Bone marrow (tissue), 2 donors: Measurements from ENCODE around the gene LRRC8D.

ENCODE experiments used
- DNase-seq, 2 donors: peaks; one replicate each; lab custom pipeline; 2025; lab: John Stamatoyannopoulos, UW

LRRC8D gene

DNA sequence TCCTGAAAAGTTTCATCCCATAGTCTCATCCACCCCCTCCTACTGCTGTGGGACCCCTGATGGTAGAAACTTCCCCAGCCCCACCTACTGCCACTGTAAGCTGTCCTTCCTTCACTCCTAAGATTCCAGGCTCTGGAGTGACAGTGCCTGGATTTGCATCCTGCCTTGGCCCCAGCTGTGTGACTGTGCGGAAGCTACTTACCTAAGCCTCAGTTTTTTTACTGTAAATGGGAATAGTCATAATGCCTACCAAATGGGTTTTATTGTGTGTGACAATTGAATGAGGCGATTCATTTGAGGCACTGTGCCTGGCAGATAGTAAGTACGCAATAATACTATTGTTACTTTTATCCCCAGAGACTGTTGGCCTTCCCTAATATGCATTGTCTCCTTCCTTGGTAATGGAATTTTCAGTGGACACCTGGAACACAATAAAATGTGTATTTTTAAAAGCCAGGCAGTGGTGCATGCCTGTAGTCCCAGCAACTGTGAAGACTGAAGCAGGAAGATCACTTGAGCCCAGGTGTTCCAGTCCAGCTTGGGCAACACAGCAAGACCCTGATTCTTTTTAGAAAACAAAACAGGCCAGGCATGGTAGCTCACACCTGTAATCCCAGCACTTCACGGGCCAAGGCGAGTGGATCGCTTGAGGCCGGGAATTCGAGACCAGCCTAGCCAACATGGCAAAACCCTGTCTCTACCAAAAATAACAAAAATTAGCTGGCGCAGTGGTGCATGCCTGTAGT, 119.0 kb downstream of the LRRC8D start:
- DNase-seq = no peak

DNA sequence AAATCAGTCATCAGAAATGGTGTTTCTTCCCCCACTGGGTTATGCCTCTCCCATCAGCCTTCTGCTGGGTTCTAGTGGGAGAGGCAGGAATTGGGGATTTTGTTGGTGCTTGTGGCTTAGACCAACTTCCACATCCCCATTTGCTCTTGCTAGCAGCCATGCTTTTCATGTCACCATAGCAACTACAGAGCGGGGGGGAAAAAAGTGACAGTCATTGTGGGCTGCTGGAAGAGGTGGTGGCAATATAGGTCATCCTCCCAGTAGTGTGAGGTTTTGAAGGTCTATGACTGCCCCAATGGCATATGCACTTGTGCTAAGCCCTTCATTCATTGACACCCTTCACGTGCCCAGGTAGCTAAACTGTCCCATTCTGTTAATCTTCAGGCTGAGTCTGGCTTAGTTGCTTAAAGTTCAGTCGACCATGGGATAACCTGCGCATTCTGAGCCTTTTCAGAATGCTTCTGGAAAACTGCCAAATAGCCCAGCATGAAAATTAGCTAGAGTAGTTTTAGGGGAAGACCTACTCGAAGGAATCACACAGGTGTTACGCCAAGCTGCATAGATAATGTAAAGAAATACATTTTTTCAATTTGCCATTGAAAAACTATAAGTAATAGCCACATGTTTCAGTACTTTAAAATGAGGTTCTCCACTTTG, 120.4 kb downstream of the LRRC8D start:
- DNase-seq = peak; percentile 9 to 88

DNA sequence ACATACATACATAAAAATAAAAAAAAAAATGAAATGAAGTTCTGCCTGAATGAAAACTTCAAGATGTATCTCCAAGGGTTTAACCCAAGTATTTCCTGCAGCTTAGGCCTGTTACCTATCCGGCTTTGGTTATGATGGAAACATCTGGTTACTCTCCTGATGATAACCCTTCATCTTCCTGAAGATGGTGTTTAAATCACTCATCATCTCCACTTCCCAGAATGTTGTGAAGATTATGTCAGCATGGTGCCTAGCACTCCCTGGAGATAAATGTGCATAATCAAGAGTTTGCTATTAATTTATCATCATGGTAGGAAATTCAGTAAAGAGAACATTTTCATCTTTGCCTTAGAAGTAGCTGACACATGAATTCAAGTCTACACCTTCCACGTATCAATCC, 121.2 kb downstream of the LRRC8D start:
- no peak for DNase-seq

DNA sequence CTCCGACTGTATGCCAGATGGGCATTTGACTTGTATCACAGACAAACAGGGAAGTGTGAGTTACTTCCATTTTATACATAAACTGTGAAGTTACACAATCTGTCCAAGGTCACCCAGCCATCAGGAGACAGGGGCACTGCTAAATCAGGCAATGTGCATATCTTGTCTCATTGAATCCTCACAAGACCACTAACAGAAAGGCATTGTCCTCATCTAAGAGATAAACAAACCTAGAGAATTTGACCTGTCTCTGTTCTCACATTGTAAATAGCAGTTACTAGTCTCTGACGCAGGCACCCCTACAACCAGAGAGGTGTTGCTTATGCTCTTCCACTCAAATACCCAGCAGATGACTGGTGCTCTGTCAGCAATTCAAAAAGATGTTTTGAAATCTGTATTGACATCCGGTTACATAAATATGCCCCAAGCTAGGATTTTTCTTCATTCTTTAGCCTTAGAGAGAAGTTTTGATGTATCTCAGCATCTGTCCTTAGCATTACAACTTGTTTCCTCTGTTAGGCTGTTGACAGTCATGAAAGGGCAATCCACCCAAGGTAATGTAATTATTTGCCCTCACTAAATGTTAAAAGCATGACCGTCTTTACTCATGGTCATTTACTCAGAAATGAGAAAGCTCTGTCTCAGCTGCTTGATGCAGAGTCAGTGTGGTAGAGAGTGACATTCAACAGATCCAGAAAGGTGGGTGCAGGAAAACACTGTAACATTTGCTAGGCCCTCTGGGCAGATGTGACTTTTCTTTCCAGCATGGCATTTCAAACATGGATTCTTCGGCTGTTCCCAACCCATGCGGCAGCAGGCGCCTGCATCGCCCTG, 122.2 kb downstream of the LRRC8D start:
- no peak for DNase-seq

DNA sequence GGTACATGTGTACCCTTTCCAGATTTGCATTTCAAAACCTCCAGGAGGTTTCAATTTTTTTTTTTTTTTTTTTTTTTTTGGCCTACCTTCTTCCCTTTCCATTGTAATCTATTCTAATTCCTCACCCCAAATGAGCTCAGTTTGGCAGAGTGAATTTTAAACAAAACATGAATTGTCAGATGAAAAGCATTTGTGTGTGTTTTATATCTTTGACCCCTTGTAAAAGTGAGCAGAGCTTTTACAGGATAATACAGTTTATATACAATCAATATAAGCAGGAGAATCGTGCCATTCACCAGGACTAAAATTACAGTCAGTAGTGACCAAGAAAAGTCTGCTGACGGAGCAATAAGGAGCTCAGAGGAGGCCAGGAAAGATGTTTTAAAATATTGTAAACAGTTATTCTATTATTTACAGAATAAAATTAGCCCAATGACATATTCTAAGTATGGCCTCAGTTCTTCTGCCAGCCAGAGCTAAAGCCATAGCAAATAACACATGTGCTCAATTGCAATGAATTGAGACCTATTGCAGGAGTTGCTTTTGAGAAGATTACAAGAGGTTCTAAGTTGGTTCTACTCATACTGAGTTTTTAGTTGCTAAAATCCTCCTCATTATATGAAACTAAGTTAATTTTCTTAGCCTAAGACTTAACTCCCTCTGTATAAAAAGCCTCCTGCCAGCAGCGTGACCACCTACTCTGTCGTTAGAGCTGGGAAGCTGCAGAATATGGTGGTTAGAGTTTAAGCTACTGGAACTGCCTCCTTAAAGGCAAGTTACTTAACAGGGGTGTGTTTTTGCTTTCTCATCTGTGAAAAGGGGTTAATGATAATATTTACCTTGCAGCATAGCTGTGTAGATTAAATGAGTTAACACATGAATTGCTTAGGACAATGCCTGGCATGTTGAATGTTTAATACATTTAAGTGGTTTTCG, 123.3 kb downstream of the LRRC8D start:
- DNase-seq = no peak

DNA sequence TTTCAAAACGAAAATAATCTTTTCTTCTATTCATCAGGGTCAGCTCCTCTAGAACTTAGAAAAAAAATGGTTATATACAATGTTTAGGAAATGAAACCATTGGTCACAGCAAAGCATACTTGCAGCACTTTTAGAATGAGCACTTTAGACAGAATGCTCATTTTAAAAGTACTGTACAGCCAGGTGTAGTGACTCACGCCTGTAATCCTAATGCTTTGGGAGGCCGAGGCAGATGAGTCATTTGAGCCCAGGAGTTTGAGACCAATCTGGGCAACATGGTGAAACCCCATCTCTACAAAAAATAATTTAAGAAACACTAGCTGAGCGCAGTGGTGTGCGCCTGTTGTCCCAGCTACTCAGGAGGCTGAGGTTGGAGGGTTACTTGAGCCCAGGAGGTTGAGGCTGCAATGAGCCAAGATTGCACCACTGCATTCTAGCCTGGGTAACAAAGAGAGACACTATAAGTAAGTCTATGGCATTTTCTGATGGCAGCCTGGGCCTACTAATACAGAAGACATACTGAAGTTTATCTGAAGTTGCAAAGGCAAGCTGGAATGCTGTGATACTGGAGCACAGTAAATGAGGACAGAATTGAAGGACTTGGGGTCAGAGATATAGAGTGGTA, 125.1 kb downstream of the LRRC8D start:
- DNase-seq = no peak

DNA sequence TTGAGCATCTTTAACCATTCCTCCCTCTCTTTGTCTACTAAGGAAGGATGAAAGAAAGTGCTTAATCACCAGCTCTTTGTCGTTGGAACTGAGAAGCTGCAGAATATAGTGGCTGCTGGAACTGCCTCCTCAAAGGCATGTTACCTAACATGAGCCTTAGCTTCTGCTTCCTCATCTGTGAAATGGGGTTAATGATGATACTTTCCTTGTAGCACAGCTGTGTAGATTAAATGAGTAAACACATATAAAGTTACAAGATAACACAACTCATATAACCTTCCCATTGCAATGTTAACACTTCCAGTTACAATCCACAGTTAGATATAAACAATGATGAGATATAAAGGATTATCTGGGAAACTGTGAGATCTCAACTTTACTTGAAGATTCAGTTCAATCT, 125.7 kb downstream of the LRRC8D start:
- DNase-seq = no peak

DNA sequence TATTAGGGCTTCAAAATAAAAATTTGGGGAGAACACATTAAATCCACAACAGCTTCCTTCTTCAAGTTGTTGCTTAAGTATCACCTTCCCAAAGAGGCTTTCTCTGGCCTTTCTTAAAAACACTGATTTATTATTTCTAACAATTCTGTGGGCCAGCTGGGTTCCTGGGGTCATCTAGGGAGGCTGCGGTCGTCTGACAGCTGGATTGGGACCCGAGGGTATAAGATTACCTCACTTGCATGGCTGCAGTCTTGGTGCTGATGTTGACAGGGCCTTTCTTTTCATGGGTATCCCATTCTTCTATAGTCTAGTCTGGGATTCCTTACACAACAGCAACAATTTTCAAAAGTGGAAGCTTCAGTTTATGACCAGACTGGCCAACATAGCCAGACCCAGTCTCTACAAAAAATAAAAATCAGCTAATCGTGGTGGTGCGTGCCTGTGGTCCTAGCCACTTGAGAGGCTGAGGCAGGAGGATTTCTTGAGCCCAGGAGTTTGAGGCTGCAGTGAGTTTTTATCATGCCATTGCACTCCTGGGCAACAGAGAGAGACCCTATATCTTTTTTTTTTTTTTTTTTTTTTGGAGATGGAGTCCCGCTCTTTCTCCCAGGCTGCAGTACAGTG, 128.0 kb downstream of the LRRC8D start:
- DNase-seq = no peak

DNA sequence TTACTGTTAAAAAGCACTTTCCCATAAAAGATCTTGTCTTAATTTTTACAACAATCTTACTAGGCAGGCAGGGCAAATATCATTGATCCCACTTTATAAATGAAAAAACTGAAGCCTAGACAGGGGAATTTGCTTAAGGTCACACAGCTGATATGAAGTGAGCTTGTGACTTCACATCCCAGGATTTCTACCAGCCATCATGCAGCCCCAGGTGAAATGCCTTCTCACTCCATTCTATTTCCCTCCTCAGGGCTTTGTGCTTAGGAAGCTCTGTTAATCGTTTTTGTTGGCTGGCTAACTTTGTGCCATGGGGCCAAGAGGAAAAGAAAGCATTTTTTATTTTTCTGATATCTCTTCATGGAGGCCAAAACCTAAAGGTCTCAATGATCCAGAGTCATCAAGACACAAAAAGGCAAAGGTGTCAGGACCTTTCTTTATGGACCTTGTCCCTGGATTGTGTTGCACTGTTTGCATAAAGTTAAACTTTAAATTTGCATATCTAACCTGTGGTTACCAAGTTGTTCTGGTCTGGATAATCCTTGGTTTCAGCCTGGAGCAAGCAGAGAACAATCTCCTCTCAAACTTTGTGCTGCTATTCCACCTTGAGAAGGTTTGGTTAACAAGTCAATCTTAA, 129.3 kb downstream of the LRRC8D start:
- no peak for DNase-seq

DNA sequence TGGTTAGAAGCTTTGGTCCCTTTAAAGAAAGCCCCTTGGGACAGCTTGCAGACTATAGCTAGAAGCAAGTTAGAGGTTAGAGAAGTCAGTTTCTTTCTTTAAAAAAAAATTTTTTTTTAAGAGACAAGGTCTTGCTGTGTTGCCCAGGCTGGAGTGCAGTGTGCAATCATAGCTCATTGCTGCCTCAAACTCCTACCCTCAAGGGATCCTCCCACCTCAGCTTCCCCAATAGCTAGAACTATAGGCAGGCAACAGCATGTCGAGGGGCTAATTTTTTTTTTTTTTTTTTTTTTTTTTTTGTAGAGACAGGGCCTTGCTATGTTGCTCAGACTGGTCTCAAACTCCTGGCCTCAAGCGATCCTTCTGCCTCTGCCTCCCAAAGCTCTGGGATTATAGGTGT, 129.9 kb downstream of the LRRC8D start:
- no peak for DNase-seq

DNA sequence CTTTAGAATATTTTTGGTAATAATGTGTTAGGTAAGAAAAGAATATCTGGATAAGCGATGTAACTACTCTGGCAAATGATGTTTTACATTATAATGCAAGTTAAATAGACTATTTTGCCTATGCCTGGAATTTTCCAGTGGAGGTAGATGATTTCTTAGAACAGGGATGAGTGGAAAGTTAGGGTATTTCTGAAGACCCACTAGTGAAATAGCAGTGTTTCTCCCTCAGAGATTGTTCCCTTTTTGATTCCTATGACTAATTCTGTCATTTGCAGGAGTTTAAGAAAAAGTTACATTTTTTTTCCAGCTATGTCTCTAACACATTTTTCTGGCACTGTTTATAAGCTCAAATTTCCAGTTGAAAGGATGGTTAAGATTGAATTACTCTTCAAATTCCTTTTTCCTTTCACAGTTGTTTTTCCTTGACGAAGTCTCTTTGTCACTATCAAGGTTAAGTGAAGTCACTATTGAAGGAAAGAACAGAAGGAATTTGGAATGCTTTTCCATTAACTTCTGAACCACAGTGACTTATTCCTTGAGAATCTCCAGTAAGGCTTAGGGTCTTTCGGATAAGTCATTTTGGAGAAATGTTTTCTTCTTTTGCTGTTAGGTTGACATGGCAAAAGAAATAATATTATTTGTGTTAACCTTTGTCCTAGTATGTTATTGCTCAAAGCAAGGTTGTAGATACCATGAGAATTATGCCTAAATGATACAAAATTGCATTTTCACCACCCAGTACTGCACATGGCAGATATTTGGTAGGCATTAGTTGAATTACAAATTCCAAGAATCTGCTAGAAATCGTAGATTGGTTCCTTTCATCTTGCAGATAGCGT, 131.2 kb downstream of the LRRC8D start:
- DNase-seq = no peak

DNA sequence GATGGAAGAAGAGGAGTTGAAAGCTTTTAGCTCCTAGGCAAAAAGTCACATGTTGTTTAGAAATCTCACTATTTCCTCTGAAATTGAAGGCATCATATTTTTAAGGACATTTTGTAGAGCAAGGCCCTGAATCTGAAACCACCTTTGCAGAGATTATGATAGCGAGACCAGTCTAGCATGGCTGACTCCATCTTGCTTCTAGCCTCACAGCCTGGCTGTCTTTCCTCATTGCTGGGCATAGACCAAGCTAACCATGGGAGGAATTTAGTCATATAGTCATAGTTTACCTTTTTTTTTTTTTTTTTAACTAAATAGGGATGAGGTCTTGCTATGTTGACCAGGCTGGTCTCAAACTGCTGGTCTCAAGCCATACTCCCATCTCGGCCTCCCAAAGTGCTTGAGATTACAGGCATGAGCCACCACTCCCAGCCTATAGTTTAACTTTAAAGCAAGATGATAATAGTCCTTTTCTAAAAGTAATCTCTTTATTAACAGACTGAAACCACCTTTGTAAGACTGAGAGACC, 131.8 kb downstream of the LRRC8D start:
- no peak for DNase-seq

DNA sequence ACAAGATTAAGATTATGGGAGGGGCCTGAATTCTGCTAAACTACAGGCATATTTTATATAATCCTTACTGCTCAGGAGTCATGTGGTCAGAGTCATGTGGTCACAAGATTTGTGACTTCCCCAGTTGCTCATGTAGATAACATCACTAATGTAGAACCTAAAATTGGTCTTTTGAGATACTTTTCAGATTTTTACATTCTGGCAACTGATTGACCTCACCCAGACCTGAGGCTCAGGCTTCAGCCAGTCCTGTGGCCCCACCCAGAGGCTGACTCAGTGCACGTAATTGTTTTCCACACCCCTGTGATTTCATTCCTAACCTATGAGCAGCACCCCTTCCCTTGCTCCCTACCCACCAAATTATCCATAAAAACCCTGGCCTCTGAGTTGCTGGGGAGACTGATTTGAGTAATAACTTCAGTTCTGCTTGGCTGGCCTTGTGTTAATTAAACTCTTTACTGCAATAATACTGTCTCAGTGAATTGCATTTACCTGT, 132.3 kb downstream of the LRRC8D start:
- DNase-seq = no peak

DNA sequence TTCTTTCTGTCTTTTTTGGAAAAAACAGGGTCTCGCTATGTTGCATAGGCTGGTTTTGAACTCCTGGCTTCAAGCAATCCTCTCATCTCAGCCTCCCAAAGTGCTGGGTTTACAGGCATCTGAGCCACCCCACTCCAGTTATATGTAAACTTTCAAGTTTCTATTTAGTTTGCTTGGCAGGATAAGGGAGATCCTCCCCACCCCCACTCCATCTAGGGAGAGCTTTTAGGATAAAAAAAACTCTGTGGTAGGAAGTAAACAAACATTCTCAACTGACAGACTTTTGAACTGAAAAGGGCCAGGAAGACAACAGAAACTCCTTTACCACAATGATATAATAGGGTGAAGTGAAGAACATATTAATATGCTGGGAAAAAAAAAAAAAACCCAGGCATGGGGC, 133.1 kb downstream of the LRRC8D start:
- no peak for DNase-seq

DNA sequence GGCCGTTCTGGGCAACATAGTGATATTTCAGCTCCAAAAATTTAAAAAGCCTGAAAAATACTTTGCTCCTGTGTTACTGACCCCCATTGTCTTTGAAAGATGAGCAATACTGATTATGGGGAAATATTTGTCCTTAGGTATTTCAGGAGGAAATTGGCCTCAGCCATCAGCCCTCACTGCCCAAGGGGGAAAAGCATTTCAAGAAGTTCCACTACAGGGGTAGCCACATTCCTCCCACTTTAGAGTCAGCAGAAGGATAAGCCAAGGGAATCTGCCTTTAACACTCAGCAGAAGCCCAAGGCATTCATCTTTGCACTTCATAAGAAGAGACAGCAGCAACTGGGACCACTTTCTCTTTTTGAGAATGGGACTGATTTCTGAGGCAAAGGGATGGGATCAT, 133.6 kb downstream of the LRRC8D start:
- no peak for DNase-seq

DNA sequence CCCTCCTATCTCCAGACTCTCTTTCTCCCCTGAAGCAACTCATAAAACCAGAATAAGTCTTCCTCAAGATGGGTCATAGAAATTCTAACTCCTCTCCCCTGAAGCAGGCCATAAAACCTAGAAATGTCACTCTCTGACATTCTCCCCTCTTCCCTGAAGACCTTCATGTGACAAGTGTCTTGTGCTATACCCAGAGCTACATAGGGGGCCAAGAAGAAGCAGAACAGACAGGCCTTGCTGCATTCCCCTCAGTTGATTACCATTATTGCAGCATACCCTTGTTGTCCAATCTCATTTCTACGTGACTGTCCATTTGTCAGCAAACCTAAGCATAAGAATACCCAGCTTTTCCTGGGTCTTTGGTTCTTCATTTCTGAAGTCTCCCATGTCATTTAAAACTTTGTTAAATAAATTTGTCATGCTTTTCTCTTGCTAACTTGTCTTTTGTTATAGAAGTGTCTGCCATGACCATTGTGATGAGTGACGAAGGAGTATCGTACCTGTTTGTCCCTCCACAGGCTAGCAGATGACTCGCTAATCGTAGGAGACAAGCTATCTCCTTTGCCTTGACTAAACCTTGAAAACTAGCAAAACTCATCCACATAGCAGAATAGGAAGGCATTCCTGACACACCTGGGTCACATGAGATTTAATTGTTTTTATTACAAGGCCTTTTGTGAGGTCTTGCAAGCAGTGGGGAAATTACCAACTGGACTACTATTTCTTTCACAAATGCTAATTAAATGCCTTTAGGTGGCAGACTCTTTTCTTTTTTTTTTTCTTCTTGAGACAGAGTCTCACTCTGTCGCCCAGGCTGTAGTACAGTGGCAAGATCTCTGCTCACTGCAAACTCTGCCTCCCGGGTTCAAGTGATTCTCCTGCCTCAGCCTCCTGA, 134.7 kb downstream of the LRRC8D start:
- DNase-seq = no peak

DNA sequence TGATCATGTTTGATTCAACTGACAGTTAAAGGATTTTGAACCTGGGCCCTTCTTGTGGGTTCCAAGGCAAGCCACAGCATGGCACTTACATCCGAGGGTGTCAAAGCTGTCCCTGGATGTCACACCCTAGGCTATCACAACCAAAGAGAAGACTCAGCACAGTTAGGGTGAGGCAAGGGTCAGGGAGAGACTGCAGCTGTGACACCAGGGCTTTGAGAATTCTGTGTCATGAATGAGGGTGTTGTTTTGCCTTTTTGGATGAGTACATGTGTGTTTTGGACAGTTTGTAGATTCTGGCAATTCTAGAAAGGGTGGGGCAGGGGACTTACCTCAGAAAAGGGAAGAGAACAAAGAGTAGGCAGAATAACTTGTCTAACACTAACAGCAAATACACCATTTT, 136.3 kb downstream of the LRRC8D start:
- DNase-seq = no peak
